GM12878 (cell line): ENCODE measurements around the gene HIC1. TPM values are rescaled to one million over a fixed set of nuclear protein-coding genes. Genes with fewer than 3 reads are reported as not detected.

Source experiments
- ATAC-seq: fragments of 200-7000 bp; cut with Tn5 transposase; 3 replicates; pipeline ENCODE4 v1.9.1; 2020; ENCODE audit warnings: mild to moderate bottlenecking, moderate library complexity
- BruUV-seq: library from RNA; stranded (reverse); fragments of 400-500 nt; replicated peaks from 2 replicates; lab custom pipeline; 2021; lab: Mats Ljungman, UMichigan
- CTCF ChIA-PET: fragments of 300-600 bp; sonication (Branson Sonifier 250); formaldehyde crosslinking; extraction: SDS; loops from one replicate; lab custom pipeline; 2021; ENCODE audit warnings: inconsistent platforms; lab: Yijun Ruan, JAX
- POLR2A ChIA-PET: fragments of 350-600 bp; formaldehyde crosslinking; extraction: SDS; loops from one replicate; lab custom pipeline; 2021; ENCODE audit warnings: inconsistent platforms; lab: Charles Lee
- RAD21 ChIA-PET: fragments of 300-600 bp; sonication (Branson Sonifier 250); formaldehyde crosslinking; loops from one replicate; lab custom pipeline; 2023; ENCODE audit warnings: antibody characterized with exemption; ENCODE audit not compliant: unreplicated experiment; lab: Charles Lee
- SMC1A ChIA-PET: fragments of 300-600 bp; sonication (Branson Sonifier 250); formaldehyde crosslinking; loops from one replicate; lab custom pipeline; 2023; ENCODE audit not compliant: unreplicated experiment, uncharacterized antibody; lab: Charles Lee
- DNase-seq: peaks from one replicate; pipeline ENCODE4 v3.0.0-alpha.2; 2011; ENCODE audit warnings: low read depth, low spot score
- FAIRE-seq: peaks from 3 replicates; lab custom pipeline; 2011; peaks lifted over from hg19 to GRCh38; lab: Jason Lieb, UNC
- H2AFZ ChIP-seq: 2 replicates; pipeline ENCODE4 v1.6.0; 2011; ENCODE audit warnings: low read depth, low read length, control low read depth; ENCODE audit not compliant: control insufficient read depth
- H3K27ac ChIP-seq: 2 replicates; pipeline ENCODE4 v1.5.1; 2011; ENCODE audit warnings: control low read depth; ENCODE audit not compliant: control insufficient read depth, insufficient read depth
- H3K27me3 ChIP-seq, 2 experiments: replicated peaks in 1 of 2; 2 replicates each; pipeline versions ENCODE4 v1.6.0 to v1.6.1; 2011; ENCODE audit warnings: low read length in 1 of 2; ENCODE audit not compliant: control insufficient read depth in 2 of 2, insufficient read depth in 2 of 2
- H3K36me3 ChIP-seq, 2 experiments: 2 replicates each; pipeline ENCODE4 v1.5.1; 2011; ENCODE audit warnings: low read length in 1 of 2; ENCODE audit not compliant: control insufficient read depth in 2 of 2, insufficient read depth in 2 of 2
- H3K4me1 ChIP-seq: 2 replicates; pipeline ENCODE4 v1.6.1; 2011; ENCODE audit warnings: mild to moderate bottlenecking, low read length, moderate library complexity, mixed read lengths; ENCODE audit not compliant: control insufficient read depth, insufficient read depth
- H3K4me2 ChIP-seq: 2 replicates; pipeline ENCODE4 v1.6.0; 2011; ENCODE audit warnings: control low read depth; ENCODE audit not compliant: control insufficient read depth, insufficient read depth
- H3K4me3 ChIP-seq: fragments of 200-600 bp; sonication (generic); 2 replicates; pipeline ENCODE4 v1.5.1; 2016
- H3K79me2 ChIP-seq: 2 replicates; pipeline ENCODE4 v1.6.0; 2011; ENCODE audit warnings: low read length; ENCODE audit not compliant: control insufficient read depth, insufficient read depth
- H3K9ac ChIP-seq: 2 replicates; pipeline ENCODE4 v1.8.0; 2011; ENCODE audit warnings: low read length, control low read depth, mixed read lengths; ENCODE audit not compliant: control insufficient read depth, insufficient read depth
- H3K9me3 ChIP-seq: replicated peaks from 3 replicates; pipeline ENCODE4 v1.5.1; 2011; ENCODE audit warnings: mild to moderate bottlenecking, low read length; ENCODE audit not compliant: control insufficient read depth, insufficient read depth
- H4K20me1 ChIP-seq: 2 replicates; pipeline ENCODE4 v1.6.0; 2011; ENCODE audit not compliant: control insufficient read depth, insufficient read depth
- CHD4 ChIP-seq: fragments of 200-600 bp; sonication (generic); IDR thresholded peaks from 2 replicates; pipeline ENCODE4 v1.6.1; 2016; ENCODE audit warnings: mild to moderate bottlenecking
- EGR1 ChIP-seq, 2 experiments: IDR thresholded peaks; 1 replicate in 1 of 2; 2 replicates in 1 of 2; pipeline ENCODE4 v1.6.1; 2011 to 2012; ENCODE audit warnings: low read depth in 2 of 2, low read length in 2 of 2, borderline replicate concordance in 1 of 2, mild to moderate bottlenecking in 1 of 2, moderate library complexity in 1 of 2
- FOXK2 ChIP-seq: fragments of 450-650 bp; IDR thresholded peaks from 2 replicates; pipeline ENCODE4 v1.6.1; 2017; ENCODE audit warnings: mild to moderate bottlenecking, moderate library complexity
- HDAC6 ChIP-seq: fragments of 200-600 bp; sonication (generic); IDR thresholded peaks from one replicate; pipeline ENCODE4 v1.8.0; 2017; ENCODE audit warnings: antibody characterized with exemption; ENCODE audit not compliant: unreplicated experiment
- KAT2A ChIP-seq: conservative IDR thresholded peaks from 2 replicates; pipeline ENCODE4 v1.6.1; 2011; ENCODE audit warnings: low read depth, low read length; ENCODE audit not compliant: control insufficient read depth
- PAX8 ChIP-seq: fragments of 450-650 bp; IDR thresholded peaks from 2 replicates; pipeline ENCODE4 v1.6.1; 2017; ENCODE audit warnings: mild to moderate bottlenecking, moderate library complexity
- RBBP5 ChIP-seq: fragments of 200-600 bp; sonication (generic); conservative IDR thresholded peaks from 2 replicates; pipeline ENCODE4 v1.6.1; 2016
- SMAD5 ChIP-seq: IDR thresholded peaks from 2 replicates; pipeline ENCODE4 v1.6.1; 2016; ENCODE audit warnings: antibody characterized with exemption, low read depth
- SMARCA5 ChIP-seq: fragments of 450-650 bp; IDR thresholded peaks from 2 replicates; pipeline ENCODE4 v1.6.1; 2017; ENCODE audit warnings: mild to moderate bottlenecking
- SPI1 ChIP-seq: IDR thresholded peaks from 2 replicates; pipeline ENCODE4 v1.6.1; 2011; ENCODE audit warnings: low read depth, mild to moderate bottlenecking, low read length, moderate library complexity, borderline replicate concordance; ENCODE audit not compliant: insufficient read depth
- WGBS: methylation state at CpG from one replicate; pipeline ENCODE4 v1.1.6; 2016; ENCODE audit warnings: low lambda C conversion rate; ENCODE audit not compliant: insufficient replicate concordance, insufficient coverage; ENCODE audit errors: missing lambda C conversion rate; 5-methylcytosine and 5-hydroxymethylcytosine counted together
- in situ Hi-C: fragments of 300-500 bp; cut with MboI; formaldehyde crosslinking; loops from 9 replicates; pipeline ENCODE4 v1.14.3; 2018; ENCODE audit warnings: mixed read lengths
- intact Hi-C: fragments of 100-400 bp; cut with micrococcal nuclease; formaldehyde crosslinking; loops from one replicate; pipeline ENCODE4 v1.14.2; 2022; ENCODE audit not compliant: unreplicated experiment
- polyA plus RNA-seq, 11 experiments: library from polyadenylated mRNA; depleted of rRNA in 4 of 11; unstranded in 6 of 11; stranded (reverse) in 5 of 11; fragments of >200 nt; fragmentation: Nextera tagmentation in 4 of 11; fragmentation: Illumina TruSeq in 1 of 11; extraction: Ambion mirVana in 4 of 11; extraction: Trizol in 1 of 11; gene quantifications; 1 replicate in 1 of 11; 2 replicates in 10 of 11; pipeline versions ENCODE4 v1.2.1 to v1.2.3, GENCODE V29; 2011 to 2016; ENCODE audit warnings: inconsistent platforms in 2 of 11, missing spikeins in 2 of 11, low read depth in 1 of 11
- total RNA-seq, 4 experiments: library from RNA; depleted of rRNA in 3 of 4; stranded (reverse); fragments of >200 nt in 3 of 4; fragmentation: Illumina TruSeq in 1 of 4; extraction: Trizol in 1 of 4; gene quantifications; 2 replicates each; pipeline versions ENCODE4 v1.2.1 to v1.2.3, GENCODE V29; 2013 to 2021
- TF ChIP-seq, protein P1 (sequence below): IDR thresholded peaks from 2 replicates; pipeline ENCODE4 v1.6.1; 2011; ENCODE audit warnings: borderline replicate concordance, low read depth, mild to moderate bottlenecking, moderate library complexity, low read length; ENCODE audit not compliant: insufficient read depth, poor library complexity, severe bottlenecking
- TF ChIP-seq, protein P2 (sequence below): fragments of 450-650 bp; formaldehyde crosslinking; IDR thresholded peaks from 2 replicates; pipeline ENCODE4 v1.4.0; 2020; ENCODE audit warnings: mild to moderate bottlenecking, moderate library complexity
- TF ChIP-seq, protein P3 (sequence below): fragments of 450-650 bp; IDR thresholded peaks from 2 replicates; pipeline ENCODE4 v1.6.1; 2017; ENCODE audit warnings: mild to moderate bottlenecking, moderate library complexity

The HIC1 gene
- total and polyA plus RNA-seq, 10 of the 15 experiments (the other 5 are each of a cell fraction or from before 2014, with no cell fraction given) = 0.11 to 61.1 (median 4.9) TPM

DNA sequence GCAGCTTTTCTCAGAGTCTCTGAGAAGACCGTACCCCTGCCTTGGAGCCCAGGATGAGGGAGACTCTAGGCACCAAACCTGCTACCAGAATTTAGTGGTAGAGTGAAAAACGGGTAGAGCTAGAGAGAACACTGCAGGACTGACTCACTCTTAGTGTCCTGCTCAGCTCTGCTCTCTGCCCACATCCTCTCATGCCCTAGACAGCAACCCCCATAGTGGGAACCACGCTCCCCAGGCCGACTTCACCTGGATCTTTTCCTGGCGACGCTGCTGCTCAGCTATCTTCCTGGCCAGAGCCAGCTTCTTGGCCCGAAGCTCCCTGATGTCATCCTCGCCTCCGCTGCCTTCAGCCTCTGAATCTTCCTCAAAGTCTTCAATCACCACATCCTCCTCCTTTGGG is 26.7 kb downstream of the HIC1 start:
- ChIA-PET POLR2A (interaction anchor here (0.6 to 2.0 kb wide), 2 partner anchors 8 to 9 kb away, joined by 4 to 7 read pairs; no protein-coding TSS in a partner anchor), CTCF (interaction anchor here (1.0 to 3.0 kb wide), 4 partner anchors 9 to 41 kb away, joined by 3 to 28 read pairs (median 22); partner anchors contain the start of gene HIC1)
- no peak for TF ChIP-seq CHD4
- no peak for TF ChIP-seq HDAC6
- no peak for TF ChIP-seq SPI1
- TF ChIP-seq FOXK2 = no peak
- TF ChIP-seq, protein P1, sequence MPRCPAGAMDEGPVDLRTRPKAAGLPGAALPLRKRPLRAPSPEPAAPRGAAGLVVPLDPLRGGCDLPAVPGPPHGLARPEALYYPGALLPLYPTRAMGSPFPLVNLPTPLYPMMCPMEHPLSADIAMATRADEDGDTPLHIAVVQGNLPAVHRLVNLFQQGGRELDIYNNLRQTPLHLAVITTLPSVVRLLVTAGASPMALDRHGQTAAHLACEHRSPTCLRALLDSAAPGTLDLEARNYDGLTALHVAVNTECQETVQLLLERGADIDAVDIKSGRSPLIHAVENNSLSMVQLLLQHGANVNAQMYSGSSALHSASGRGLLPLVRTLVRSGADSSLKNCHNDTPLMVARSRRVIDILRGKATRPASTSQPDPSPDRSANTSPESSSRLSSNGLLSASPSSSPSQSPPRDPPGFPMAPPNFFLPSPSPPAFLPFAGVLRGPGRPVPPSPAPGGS = no peak
- TF ChIP-seq, protein P2, sequence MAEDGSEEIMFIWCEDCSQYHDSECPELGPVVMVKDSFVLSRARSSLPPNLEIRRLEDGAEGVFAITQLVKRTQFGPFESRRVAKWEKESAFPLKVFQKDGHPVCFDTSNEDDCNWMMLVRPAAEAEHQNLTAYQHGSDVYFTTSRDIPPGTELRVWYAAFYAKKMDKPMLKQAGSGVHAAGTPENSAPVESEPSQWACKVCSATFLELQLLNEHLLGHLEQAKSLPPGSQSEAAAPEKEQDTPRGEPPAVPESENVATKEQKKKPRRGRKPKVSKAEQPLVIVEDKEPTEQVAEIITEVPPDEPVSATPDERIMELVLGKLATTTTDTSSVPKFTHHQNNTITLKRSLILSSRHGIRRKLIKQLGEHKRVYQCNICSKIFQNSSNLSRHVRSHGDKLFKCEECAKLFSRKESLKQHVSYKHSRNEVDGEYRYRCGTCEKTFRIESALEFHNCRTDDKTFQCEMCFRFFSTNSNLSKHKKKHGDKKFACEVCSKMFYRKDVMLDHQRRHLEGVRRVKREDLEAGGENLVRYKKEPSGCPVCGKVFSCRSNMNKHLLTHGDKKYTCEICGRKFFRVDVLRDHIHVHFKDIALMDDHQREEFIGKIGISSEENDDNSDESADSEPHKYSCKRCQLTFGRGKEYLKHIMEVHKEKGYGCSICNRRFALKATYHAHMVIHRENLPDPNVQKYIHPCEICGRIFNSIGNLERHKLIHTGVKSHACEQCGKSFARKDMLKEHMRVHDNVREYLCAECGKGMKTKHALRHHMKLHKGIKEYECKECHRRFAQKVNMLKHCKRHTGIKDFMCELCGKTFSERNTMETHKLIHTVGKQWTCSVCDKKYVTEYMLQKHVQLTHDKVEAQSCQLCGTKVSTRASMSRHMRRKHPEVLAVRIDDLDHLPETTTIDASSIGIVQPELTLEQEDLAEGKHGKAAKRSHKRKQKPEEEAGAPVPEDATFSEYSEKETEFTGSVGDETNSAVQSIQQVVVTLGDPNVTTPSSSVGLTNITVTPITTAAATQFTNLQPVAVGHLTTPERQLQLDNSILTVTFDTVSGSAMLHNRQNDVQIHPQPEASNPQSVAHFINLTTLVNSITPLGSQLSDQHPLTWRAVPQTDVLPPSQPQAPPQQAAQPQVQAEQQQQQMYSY (CRISPR knock-in tag) = no peak
- no peak for TF ChIP-seq KAT2A
- TF ChIP-seq SMARCA5 = no peak
- TF ChIP-seq, protein P3, sequence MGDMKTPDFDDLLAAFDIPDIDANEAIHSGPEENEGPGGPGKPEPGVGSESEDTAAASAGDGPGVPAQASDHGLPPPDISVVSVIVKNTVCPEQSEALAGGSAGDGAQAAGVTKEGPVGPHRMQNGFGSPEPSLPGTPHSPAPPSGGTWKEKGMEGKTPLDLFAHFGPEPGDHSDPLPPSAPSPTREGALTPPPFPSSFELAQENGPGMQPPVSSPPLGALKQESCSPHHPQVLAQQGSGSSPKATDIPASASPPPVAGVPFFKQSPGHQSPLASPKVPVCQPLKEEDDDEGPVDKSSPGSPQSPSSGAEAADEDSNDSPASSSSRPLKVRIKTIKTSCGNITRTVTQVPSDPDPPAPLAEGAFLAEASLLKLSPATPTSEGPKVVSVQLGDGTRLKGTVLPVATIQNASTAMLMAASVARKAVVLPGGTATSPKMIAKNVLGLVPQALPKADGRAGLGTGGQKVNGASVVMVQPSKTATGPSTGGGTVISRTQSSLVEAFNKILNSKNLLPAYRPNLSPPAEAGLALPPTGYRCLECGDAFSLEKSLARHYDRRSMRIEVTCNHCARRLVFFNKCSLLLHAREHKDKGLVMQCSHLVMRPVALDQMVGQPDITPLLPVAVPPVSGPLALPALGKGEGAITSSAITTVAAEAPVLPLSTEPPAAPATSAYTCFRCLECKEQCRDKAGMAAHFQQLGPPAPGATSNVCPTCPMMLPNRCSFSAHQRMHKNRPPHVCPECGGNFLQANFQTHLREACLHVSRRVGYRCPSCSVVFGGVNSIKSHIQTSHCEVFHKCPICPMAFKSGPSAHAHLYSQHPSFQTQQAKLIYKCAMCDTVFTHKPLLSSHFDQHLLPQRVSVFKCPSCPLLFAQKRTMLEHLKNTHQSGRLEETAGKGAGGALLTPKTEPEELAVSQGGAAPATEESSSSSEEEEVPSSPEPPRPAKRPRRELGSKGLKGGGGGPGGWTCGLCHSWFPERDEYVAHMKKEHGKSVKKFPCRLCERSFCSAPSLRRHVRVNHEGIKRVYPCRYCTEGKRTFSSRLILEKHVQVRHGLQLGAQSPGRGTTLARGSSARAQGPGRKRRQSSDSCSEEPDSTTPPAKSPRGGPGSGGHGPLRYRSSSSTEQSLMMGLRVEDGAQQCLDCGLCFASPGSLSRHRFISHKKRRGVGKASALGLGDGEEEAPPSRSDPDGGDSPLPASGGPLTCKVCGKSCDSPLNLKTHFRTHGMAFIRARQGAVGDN = no peak
- TF ChIP-seq EGR1 (IDR thresholded peaks at IDR 0.05; ENCODE audit: borderline replicate concordance in 1 of 2, low read depth in 2 of 2, low read length in 2 of 2) = no peak
- TF ChIP-seq RBBP5 = no peak
- TF ChIP-seq SMAD5 = no peak
- no peak for TF ChIP-seq PAX8

More for the DNA sequence above, 26.7 kb downstream of the HIC1 start:
- ChIA-PET RAD21 (interaction anchor here (1.1 to 1.8 kb wide), 4 partner anchors 8 to 163 kb away, joined by 3 to 9 read pairs (median 4); no protein-coding TSS in a partner anchor), SMC1A (interaction anchor here (0.9 to 4.4 kb wide), 5 partner anchors 11 to 165 kb away, joined by 3 to 41 read pairs (median 3); no protein-coding TSS in a partner anchor)
- no peak overlapping the region for H3K4me2 ChIP-seq
- no TSS peak for BruUV-seq
- WGBS = 92% methylated on average over 9 of the region's 9 CpGs
- H3K9ac ChIP-seq = no peak overlapping the region
- ATAC-seq (no peak), DNase-seq (no peak), FAIRE-seq (no peak)
- no peak overlapping the region for H3K4me3 ChIP-seq
- H3K27ac ChIP-seq = no peak overlapping the region
- intact Hi-C loops = no loop called here
- H3K4me1 ChIP-seq = peaks cover 39% of the 10 kb centered on the region
- no peaks in the 10 kb centered on the region for H4K20me1 ChIP-seq
- no peaks in the 10 kb centered on the region for H3K9me3 ChIP-seq
- peaks cover 17 to 23% of the 10 kb centered on the region in 2 experiments for H3K36me3 ChIP-seq
- in situ Hi-C loops = no loop called here
- no peak overlapping the region for H2AFZ ChIP-seq
- no peaks in the 10 kb centered on the region; the same call in 1 of the 2 replicates for H3K79me2 ChIP-seq
- H3K27me3 ChIP-seq = no peaks in the 10 kb centered on the region
